Breast epithelium (tissue), 4 donors: ENCODE measurements around the gene ERICH2. TPM values are rescaled to one million over a fixed set of nuclear protein-coding genes. Genes with fewer than 3 reads are reported as not detected.
A peak's percentile ranks its signal among the peaks of the same experiment; 100 is the strongest.

Experiments
- DNase-seq, 2 donors: peaks; one replicate each; pipeline ENCODE4 v3.0.0-alpha.2; 2019; ENCODE audit warnings: low spot score in 2 of 2
- H3K27ac ChIP-seq, 2 donors: fragments of 200-600 bp; sonication (generic) in 1 of 2; one replicate each; pipeline ENCODE4 v1.5.1; 2016 to 2019; ENCODE audit warnings: mild to moderate bottlenecking in 1 of 2
- H3K27me3 ChIP-seq, 2 donors: fragments of 200-600 bp; sonication (generic) in 1 of 2; one replicate each; pipeline versions ENCODE4 v1.5.1 to v1.6.0; 2017 to 2019; ENCODE audit warnings: control low read depth in 1 of 2, mild to moderate bottlenecking in 1 of 2
- H3K36me3 ChIP-seq: fragments of 200-600 bp; one replicate; pipeline ENCODE4 v1.5.1; 2019
- H3K4me1 ChIP-seq, 2 donors: fragments of 200-600 bp; sonication (generic); one replicate each; pipeline ENCODE4 v1.5.1; 2016 to 2019; ENCODE audit warnings: control low read depth in 1 of 2
- H3K4me3 ChIP-seq, 3 donors: fragments of 200-600 bp; sonication (generic); 1 replicate in 2 of 3; 2 replicates in 1 of 3; pipeline ENCODE4 v1.5.1; 2016 to 2019; ENCODE audit warnings: mild to moderate bottlenecking in 3 of 3, moderate library complexity in 2 of 3
- H3K9me3 ChIP-seq, 2 donors: fragments of 200-600 bp; sonication (generic) in 1 of 2; one replicate each; pipeline ENCODE4 v1.5.1; 2016 to 2019; ENCODE audit warnings: control low read depth in 1 of 2
- CTCF ChIP-seq, 3 donors: fragments of 450-650 bp; IDR thresholded peaks; one replicate each; pipeline ENCODE4 v1.5.1; 2016 to 2017; ENCODE audit warnings: antibody characterized with exemption in 3 of 3, mild to moderate bottlenecking in 3 of 3, moderate library complexity in 3 of 3
- POLR2A ChIP-seq: fragments of 450-650 bp; IDR thresholded peaks from one replicate; pipeline ENCODE4 v1.6.1; 2016; ENCODE audit warnings: antibody characterized with exemption, mild to moderate bottlenecking, moderate library complexity
- POLR2AphosphoS5 ChIP-seq, 3 donors: sonication (generic); formaldehyde crosslinking; IDR thresholded peaks; one replicate each; pipeline ENCODE4 v1.6.1; 2017; ENCODE audit warnings: antibody characterized with exemption in 3 of 3
- intact Hi-C: fragments of 100-400 bp; cut with DNase I; formaldehyde crosslinking; loops from one replicate; pipeline ENCODE4 v1.15.1; 2023; ENCODE audit warnings: low total_unique reads
- total RNA-seq, 3 donors: library from RNA; depleted of rRNA; stranded (reverse); fragments of >200 nt; gene quantifications; one replicate each; pipeline ENCODE4 v1.1.0, GENCODE V29; 2016

The ERICH2 gene
- total RNA-seq, 3 donors from 2014 or later: 0.80 TPM; not detected in 2

DNA sequence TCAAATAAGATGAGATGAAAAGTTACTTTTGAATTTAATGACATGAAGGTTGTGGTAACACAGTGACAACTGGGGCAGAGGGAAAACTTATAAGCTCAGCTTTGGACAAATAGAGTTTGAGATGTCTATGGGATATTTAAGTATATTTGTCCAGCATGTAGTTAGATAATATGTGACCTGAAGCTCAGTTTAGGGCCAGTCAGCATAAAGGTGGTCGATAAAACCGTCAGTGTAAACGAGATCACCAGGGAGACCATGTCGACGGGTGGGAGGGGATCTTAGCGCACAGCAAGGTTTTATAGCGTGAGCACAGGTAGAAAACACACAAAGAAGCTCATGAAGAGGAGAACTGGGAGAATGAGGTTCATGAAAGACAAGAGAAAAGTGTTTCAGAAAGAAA lies 7.4 kb upstream of the ERICH2 start:
- no peak for DNase-seq
- TF ChIP-seq CTCF (IDR thresholded peaks at IDR 0.05) (no peak), POLR2AphosphoS5 (IDR thresholded peaks at IDR 0.05) (no peak), POLR2A (no peak)
- intact Hi-C loops: no loop called here
- Histone ChIP-seq H3K36me3 (no peaks in the 10 kb centered on the region), H3K27ac (no peak overlapping the region), H3K4me3 (no peak overlapping the region), H3K27me3 (no peaks in the 10 kb centered on the region), H3K9me3 (no peaks in the 10 kb centered on the region), H3K4me1 (no peaks in the 10 kb centered on the region)

GRCh38 chr2:170763232-170763631 lies 6.9 kb upstream of the ERICH2 start:
- Histone ChIP-seq H3K4me1 (no peaks in the 10 kb centered on the region), H3K36me3 (no peaks in the 10 kb centered on the region), H3K27ac (no peak overlapping the region), H3K9me3 (no peaks in the 10 kb centered on the region), H3K27me3 (no peaks in the 10 kb centered on the region), H3K4me3 (no peak overlapping the region)
- TF ChIP-seq POLR2AphosphoS5 (IDR thresholded peaks at IDR 0.05): no peak
- no peak for TF ChIP-seq CTCF (IDR thresholded peaks at IDR 0.05)
- no peak for TF ChIP-seq POLR2A
- no peak for DNase-seq
- intact Hi-C loops: no loop called here

- no peaks in the 10 kb centered on the region for H3K27me3 ChIP-seq
- TF ChIP-seq CTCF (IDR thresholded peaks at IDR 0.05) (no peak), POLR2A (no peak), POLR2AphosphoS5 (IDR thresholded peaks at IDR 0.05) (no peak)
- H3K4me3 ChIP-seq: no peak overlapping the region
- no peaks in the 10 kb centered on the region for H3K4me1 ChIP-seq
- intact Hi-C loops: no loop called here
- no peaks in the 10 kb centered on the region for H3K9me3 ChIP-seq
- no peaks in the 10 kb centered on the region for H3K36me3 ChIP-seq
- DNase-seq: no peak
- no peak overlapping the region for H3K27ac ChIP-seq
Measured at GRCh38 chr2:170764880-170765261, 5.3 kb upstream of the ERICH2 start.

GRCh38 chr2:170766693-170767092 lies 3.5 kb upstream of the ERICH2 start:
- Histone ChIP-seq H3K27me3 (no peaks in the 10 kb centered on the region), H3K9me3 (no peaks in the 10 kb centered on the region), H3K4me1 (no peaks in the 10 kb centered on the region), H3K27ac (no peak overlapping the region), H3K36me3 (no peaks in the 10 kb centered on the region), H3K4me3 (no peak overlapping the region)
- intact Hi-C loops: no loop called here
- TF ChIP-seq POLR2A (no peak), POLR2AphosphoS5 (IDR thresholded peaks at IDR 0.05) (no peak)
- no peak for DNase-seq

- DNase-seq: peak; percentile 57 to 61
Measured at GRCh38 chr2:170770606-170771420, 635 bp downstream of the ERICH2 start.

GRCh38 chr2:170771421-170771937 lies 1.3 kb downstream of the ERICH2 start:
- Histone ChIP-seq H3K36me3 (no peaks in the 10 kb centered on the region), H3K4me3 (peak overlapping the region; percentile 57 to 93 (median 70)), H3K9me3 (no peaks in the 10 kb centered on the region), H3K27me3 (no peaks in the 10 kb centered on the region), H3K27ac (peak overlapping the region; percentile 81 to 90), H3K4me1 (no peaks in the 10 kb centered on the region)
- DNase-seq: no peak
- intact Hi-C loops: no loop called here
- no peak for TF ChIP-seq CTCF (IDR thresholded peaks at IDR 0.05)
- TF ChIP-seq POLR2AphosphoS5 (IDR thresholded peaks at IDR 0.05): no peak
- TF ChIP-seq POLR2A: no peak

More at GRCh38 chr2:170770606-170771420, 635 bp downstream of the ERICH2 start:
- no peaks in the 10 kb centered on the region for H3K36me3 ChIP-seq
- no peaks in the 10 kb centered on the region for H3K27me3 ChIP-seq
- H3K4me1 ChIP-seq: no peaks in the 10 kb centered on the region
- H3K9me3 ChIP-seq: no peaks in the 10 kb centered on the region
- intact Hi-C loops: no loop called here
- peak overlapping the region; percentile 81 to 90 for H3K27ac ChIP-seq
- TF ChIP-seq POLR2AphosphoS5 (IDR thresholded peaks at IDR 0.05): peak in 2 of 3 donors; percentile 37 to 40
- no peak for TF ChIP-seq POLR2A
- peak overlapping the region; percentile 57 to 93 (median 70) for H3K4me3 ChIP-seq
